Activated CD4-positive, CD25-positive, alpha-beta regulatory T cell (primary cell): Measurements from ENCODE around the gene OR8B3.

Source experiments
- DNase-seq, 4 experiments: peaks; one replicate each; lab custom pipeline; 2025; lab: John Stamatoyannopoulos, UW

OR8B3 gene

GRCh38 chr11:124359566-124359965, 39.3 kb downstream of the OR8B3 start:
- no peak for DNase-seq

DNA sequence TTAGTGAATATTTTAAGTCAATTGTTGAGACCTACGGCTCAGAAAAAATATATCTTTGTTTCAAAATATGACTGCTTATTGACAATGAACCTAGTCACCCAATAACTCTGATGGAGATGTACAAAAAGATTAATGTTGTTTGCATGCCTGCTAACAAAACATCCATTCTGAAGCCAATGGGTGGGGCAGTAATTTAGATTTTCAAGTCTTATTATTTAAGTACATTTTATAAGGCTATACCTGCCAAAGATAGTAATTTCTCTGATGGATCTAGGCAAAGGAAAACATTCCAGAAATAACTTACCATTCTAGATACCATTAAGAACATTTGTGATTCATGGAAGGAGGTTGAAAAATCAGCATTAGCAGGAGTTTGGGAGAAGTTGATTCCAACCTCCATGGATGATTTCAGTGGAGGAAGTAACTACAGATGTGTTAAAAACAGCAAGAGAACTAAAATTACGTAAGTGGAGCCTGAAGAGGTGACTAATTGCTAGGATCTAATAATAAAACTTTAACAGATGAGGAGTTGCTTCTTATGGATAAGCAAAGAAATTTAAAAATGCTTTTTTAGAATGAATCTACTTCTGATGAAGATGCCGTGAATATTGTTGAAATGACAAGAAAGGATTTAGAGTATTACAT, 52.4 kb downstream of the OR8B3 start:
- DNase-seq = no peak
